GM18505 (cell line): ENCODE measurements around the gene TUBGCP2.

Experiments
- ATAC-seq: cut with Tn5 transposase; IDR thresholded peaks from one replicate; pipeline ENCODE4 v1.9.1; 2021; ENCODE audit not compliant: unreplicated experiment
- POLR2A ChIP-seq: IDR thresholded peaks from 4 replicates; pipeline ENCODE4 v1.6.1; 2011; ENCODE audit warnings: borderline replicate concordance; ENCODE audit not compliant: insufficient read depth, insufficient read length; ENCODE audit errors: extremely low read depth

The TUBGCP2 gene

DNA sequence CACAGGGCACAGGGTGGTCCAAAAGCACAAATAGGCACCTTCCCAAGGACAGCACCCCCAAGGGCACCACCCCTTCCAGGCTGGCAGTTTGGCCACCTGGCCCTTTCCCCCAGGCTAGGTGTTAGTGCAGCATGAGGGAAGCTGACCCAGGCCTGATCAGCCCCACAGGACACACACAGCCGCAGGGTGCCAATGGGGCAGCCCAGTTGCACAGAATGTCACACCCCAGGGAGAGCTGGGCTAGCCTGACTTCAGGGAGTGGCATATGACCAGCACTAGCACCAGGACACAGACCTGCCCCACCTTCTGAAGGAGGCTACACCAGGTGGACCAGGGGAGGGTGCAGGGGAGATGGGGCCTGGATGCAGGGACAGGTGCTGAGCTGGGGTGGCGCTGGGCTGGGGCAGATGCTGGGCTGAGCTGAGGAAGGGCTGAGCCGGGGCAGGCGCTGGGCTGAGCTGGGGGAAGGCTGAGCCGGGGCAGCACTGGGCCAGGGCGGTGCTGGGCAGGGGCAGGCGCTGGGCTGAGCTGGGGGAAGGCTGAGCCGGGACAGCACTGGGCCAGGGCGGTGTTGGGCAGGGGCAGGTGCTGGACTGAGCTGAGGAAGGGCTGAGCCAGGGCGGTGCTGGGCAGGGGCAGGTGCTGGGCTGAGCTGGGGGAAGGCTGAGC, 28.1 kb downstream of the TUBGCP2 start:
- no peak for ATAC-seq
- no peak for TF ChIP-seq POLR2A

DNA sequence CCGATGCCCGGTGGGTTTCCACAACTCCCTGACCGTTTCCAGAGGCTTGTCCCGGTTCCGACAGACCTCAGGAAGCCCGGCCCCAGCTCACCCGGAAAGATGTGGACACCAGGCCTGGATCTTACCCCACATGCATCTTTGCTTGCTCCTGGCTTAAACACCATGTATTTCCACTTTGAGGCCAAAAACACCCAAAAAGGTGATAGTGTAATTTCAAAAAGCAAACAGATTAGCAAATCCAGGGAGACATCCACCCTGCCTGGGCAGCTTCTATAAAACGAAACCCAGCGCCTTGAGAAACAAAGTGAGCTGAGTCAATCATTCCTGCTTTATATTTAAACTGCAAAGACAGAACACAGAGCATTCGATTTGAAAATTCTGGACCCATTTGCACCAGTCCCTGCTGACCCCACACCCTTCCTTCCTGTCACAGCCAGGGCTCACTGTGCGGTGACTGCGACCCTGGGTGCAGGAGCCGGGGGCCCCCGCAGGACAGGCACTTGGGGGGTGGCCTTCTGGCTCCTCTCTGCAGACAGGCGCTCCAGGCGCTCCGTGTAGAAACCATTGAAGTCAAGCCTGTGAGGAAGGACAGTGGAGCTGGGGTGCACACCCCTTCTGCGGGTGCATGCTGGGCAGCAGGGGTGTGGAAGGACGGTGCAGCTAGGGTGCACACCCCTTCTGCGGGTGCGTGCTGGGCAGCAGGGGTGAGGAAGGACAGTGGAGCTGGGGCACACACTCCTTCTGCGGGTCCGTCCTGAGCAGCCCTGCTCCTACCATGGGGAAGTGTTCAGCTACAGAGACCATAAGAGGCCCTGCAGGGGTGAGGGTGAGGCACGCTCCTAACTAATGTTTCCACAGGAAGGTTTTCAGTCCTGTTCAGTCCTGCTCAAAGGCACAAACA, 29.1 kb downstream of the TUBGCP2 start:
- no peak for ATAC-seq
- TF ChIP-seq POLR2A, result no peak

DNA sequence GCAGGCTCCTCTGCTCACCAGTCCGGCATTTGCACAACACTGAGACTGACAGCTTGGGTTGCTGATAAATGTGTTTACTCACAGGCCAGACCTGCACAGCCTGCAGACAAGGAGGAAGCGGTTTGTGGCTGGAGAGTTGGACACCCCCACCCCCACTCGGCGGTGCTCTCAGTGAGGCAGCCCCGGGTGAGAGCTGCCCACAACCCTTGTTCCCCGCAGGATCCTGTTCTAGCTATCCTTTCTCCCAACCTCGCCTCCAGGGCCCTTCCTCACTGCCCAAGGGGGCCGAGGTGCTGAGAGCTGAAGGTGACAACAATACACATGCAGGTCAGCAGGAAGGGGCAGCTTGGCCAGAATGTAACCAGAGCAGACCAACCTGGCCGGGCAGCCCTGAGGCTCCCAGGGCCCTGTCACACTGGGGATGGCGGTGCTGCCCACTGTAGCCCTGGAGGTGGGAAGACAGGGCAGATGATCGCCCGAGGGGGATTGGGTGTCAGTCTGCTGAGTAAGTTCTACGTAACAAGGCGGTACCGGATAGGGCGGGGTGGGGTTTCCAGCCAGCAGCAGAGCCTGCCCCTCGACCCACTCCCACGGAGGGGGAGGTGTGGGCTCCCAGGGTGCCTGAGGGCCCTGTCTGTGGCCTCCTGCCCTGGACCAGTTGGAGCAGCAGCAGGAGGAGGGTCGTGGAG, 30.0 kb downstream of the TUBGCP2 start:
- no peak for TF ChIP-seq POLR2A
- peak; percentile 38 for ATAC-seq

DNA sequence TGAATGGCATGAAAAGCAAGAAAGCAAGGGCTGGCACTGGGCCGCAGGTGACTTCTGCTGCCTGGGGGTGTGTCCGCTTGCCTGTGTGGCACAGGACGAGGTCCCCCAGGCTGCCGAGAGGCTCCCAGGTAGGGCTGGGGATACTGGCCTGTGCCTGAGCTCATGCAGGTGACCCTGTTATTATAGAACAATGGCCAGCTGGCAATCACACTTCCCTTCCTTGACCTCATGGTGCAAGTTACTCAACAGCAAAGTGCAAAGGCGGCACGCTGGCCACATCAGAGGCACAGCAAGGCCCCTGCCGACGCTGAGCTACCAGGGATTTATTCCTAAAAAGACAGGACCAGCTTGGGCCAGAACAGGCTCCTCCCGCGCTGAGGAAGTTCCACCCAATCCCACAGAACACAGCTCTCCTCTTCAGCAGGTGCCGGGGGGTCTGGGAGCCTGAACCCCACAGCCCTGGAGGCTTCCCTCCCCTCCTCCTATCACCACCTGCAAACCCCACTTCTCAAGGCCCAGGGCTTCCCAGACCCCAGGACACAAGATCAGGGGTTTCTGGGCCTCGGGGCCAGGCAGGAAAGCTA, 30.6 kb downstream of the TUBGCP2 start:
- no peak for ATAC-seq
- no peak for TF ChIP-seq POLR2A

DNA sequence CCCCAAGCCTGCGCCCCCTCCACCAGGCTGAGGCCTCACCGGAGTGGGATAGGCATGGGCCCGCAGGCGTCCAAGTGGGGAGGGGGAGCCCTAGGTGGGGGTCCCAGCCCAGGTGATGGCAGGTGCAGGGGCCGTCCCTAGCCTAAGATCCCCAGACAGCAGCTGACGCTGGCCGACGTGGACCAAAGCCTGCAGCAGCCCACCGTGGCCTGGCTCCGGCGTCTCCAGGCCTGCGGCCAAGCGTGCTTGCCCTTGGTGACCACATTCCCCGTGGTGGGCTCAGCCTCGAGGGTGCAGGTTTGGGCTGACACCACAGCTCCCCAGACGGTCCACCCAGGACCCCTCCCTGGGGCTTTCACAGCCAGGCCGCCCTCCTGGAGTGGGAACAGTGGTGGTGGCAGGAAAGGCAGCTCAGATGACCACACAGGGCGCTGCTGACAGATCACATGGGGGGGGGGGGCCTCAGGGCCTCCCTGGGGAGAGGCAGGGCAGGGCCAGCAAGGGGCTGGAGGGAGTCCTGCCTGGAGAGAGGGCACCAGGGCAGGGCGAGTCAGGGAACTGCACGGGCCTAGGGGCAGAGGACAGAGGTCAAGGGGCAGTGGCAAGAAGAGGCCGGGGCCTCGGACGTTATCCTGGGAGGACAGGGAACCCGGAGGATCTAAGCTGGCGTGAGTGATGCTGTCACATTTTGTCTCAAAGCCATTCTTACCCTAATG, 31.2 kb downstream of the TUBGCP2 start:
- TF ChIP-seq POLR2A, result no peak
- ATAC-seq, result no peak

DNA sequence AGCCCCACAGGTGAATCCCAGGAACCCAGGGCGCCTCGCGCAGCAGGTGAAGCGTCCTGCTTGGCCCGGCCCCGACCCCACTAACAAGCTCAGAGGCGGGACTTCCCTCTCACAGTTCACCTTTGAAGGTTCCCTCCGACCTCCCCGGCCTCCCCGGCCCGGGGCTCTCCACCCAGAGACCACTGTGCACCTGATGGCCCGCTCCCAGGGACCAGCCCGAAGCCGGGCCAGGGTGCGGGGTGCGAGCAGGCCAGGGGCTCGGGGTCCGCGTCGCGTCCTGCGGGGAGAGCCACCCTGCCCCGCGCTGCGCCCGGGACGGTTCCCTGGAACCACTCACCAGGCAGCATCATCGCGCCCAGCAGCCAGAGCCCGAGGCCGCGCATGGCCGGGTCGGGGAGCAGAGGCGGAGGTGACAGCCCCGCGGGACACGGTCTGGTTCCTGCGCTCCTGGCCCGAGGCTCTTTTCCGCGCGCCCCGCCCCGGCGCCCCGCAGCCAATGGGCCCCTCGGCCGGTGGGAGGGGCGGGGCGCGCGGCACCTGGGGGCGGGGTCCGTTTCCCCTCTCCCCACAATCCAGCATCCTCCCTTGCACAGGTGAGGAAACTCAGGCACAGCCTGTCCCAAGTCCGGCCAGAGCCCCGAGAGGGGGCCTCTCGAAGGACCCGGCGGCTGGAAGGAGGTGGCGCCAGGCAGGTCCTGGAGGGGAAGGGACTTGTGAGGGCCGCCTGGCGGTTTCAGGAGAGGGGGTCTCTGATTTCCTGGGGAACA, 32.1 kb downstream of the TUBGCP2 start, which contains the start of gene ADAM8:
Gene ADAM8 (minus strand): TSS at position 434 of the 767 bp plus-strand sequence. CDS start 51 bp downstream, at position 383.
- ATAC-seq, result peak; percentile 42
- peak; percentile 86 for TF ChIP-seq POLR2A

DNA sequence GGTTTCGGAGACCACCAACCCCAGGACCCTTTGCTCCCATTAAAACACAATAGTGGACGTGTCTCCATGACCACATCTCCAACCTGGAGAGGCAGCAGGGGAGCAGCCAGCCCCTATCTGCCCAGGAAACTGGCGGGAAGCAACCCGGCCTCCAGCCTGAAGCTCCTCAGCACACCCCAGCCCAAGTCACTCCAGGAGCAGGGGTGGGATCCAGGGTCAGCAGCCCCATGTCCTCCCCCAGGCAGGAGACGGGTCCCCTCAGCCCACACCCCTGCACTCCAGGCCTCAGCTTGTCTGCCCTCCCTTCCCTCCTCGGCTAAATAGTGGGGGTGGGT, 32.6 kb downstream of the TUBGCP2 start:
- ATAC-seq, result no peak
- TF ChIP-seq POLR2A, result no peak

DNA sequence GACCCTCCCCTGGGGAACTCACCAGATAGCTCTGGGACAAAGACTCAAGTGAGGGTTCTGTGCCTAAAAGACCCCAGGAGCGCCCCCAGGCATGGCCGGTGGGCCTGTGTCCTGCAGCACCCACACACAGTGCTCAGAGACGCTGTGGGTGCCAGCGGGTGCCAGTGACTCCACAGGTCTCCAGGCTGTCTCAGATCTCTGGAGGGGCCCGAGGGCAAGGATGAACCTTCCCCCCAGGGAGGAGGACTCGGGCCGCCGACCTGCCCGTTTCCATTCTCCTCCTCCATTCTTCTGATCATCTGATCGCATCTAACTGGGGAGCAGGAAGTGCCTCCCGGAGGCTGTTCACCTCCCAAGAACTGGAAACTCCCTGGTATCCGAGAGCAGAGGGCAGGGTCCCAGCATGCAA, 33.0 kb downstream of the TUBGCP2 start:
- ATAC-seq, result peak; percentile 32
- TF ChIP-seq POLR2A, result peak; percentile 43

DNA sequence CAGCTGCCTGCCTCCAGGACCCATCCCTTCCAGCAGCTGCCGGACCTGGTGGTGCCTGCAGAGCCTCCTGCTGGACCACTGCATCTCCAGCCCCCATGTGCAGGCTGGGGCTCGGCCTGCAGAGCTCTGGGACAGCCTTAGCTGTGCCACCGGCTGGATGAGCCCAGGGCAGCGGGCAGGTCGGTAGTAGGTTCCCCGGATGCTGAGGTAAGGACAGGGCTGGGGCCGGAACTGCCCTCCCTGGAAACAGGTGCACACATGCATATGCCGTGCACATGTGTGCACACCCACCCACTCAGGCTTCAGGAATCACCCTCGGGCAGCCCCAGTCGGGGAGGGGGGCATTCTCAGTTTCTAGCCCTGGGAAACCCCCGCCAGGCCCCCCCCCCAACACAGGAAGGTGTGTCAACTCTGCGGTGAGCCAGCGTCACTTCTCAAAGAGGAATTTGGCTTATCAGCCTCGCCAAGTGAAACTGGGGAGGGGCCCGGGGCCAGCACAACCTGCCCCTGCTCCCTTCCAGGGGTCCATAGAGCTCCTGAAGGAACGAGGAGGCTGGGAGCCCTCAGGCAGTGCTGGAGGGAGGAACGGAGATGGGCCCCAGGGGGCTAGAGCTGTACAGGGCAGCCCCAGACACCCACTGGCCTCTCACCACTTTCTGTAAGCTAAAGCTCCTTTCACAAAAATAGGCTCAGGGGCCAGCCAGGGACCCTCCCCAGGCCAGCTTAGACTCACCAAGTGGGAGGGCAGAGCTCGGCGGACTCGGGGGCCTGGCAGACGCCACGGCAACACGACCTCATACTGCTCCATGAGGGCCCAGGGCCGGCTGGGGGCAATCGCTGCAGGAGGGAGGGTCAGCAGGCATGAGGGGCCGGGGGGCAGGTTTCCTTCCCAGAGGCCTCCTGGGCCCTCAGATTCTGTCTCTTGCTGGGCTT, 33.7 kb downstream of the TUBGCP2 start:
- peak; percentile 49 for ATAC-seq
- TF ChIP-seq POLR2A, result peak; percentile 55

DNA sequence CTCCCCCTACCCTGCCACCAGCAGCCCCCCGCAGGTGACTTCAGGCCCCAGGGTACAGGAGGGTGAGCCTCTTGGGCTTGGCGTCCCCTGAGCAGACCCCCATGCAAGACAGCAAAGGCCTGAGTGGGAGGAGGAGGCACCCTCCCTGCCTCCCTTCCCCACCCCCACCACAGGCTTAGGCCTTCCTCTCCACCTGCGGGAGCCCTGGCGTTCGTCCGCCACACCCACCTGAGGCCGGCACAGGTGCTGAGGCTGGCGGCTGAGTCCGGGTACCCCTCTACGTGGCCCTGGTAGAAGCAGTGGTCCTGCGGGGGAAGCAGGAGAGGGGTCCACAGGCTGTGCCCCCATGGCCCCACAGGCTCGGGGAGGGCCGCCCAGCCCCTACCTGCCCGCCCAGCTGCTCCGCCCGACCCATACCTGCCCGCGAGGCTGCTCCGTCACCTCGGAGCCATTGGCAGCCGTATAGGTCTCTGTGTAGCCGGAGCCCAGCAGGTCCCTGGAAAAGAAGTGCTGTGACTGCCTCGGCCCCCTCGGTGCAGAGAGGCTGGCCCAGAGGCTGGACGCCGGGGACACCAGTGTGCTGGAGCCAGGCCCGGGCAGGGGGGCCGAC, 35.0 kb downstream of the TUBGCP2 start:
- no peak for ATAC-seq
- TF ChIP-seq POLR2A, result no peak
